NCI-H748 treated with DMSO at 0.1 percent for 48 hours (cell line): ENCODE data around the gene GATAD1.
"Not testable (repeated sequence)": the region's sequence is repeated elsewhere in the genome, so short reads cannot be mapped to it uniquely, and the experiment has no call there.

Experiments
- DNase-seq: peaks from one replicate; lab custom pipeline; 2025; lab: John Stamatoyannopoulos, UW

Gene GATAD1, protein sequence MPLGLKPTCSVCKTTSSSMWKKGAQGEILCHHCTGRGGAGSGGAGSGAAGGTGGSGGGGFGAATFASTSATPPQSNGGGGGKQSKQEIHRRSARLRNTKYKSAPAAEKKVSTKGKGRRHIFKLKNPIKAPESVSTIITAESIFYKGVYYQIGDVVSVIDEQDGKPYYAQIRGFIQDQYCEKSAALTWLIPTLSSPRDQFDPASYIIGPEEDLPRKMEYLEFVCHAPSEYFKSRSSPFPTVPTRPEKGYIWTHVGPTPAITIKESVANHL

DNA sequence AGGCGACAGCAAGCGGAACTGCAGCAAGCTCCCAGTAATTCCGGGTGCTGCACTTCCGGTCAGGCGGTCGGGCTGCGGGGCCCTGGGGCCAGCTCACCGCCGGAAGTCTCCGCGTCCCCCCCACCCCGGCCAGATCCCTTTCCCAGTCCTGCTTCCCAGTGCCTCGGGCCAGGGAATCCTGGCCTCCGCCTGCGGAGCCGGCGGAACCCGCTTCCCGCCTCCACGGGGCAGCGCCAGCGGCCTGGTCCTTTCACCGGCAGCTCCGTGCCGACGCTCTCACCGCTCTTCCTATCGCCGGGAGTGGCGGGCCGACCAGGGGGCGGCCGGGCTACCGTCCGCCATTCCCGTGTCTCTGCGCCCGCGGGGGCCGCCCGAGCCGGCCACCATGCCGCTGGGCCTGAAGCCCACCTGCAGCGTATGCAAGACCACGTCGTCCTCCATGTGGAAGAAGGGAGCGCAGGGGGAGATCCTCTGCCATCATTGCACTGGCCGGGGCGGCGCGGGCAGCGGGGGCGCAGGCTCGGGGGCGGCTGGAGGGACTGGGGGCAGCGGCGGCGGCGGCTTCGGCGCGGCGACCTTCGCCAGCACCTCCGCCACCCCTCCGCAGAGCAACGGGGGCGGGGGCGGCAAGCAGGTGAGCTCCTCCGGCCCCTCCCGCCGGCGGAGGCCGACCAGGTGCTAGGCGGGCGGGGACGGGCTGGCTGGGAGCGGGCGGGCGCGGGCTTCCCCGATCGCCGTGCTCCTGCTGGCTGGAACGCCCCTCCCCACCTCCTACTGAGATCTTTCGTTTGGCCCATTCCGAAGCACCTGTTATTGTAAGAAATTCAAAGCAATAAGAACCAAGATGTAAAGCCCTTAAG lies at the start of gene GATAD1:
TSS of gene GATAD1 (plus strand) at position 138 of the 860 bp plus-strand sequence. CDS start at position 386, 248 bp downstream.
- peak; percentile 91 for DNase-seq

DNA sequence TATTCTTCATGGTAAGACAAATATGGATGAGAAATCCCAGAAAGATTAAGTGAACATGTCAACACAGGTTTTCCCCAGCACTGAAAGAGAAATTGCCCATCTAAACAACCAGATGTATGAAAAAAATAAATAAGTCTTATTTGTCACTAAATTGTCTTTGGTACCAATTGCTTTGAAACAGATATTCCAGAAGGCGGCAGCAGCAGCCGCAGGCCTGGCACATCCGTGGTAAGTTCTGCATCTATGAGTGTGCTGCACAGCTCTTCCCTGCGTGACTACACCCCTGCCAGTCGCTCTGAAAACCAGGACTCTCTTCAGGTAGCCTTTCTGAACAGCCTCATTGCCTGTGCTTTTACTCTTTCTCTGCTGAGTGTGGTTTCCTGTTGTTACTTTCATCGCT lies 49.7 kb upstream of the GATAD1 start:
- DNase-seq: no peak

DNA sequence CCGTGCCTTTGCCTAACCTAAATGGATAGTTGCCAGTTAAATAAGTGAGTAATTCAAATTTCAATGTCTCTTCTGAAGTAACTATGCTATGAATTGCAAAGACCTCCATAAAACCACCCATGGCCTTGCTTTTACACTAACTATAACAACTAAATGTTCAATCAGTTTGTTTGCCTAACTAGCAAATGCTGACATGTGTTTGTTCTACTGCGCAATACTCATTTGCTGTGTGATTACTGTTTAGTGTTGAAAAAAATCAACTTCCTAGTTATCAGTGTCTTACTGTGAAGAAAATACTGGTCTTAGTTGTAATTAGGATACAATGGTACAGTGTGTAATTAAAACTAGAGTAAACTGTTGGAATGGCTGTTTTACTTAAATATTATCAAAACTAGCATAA lies 47.3 kb upstream of the GATAD1 start:
- DNase-seq: no peak

DNA sequence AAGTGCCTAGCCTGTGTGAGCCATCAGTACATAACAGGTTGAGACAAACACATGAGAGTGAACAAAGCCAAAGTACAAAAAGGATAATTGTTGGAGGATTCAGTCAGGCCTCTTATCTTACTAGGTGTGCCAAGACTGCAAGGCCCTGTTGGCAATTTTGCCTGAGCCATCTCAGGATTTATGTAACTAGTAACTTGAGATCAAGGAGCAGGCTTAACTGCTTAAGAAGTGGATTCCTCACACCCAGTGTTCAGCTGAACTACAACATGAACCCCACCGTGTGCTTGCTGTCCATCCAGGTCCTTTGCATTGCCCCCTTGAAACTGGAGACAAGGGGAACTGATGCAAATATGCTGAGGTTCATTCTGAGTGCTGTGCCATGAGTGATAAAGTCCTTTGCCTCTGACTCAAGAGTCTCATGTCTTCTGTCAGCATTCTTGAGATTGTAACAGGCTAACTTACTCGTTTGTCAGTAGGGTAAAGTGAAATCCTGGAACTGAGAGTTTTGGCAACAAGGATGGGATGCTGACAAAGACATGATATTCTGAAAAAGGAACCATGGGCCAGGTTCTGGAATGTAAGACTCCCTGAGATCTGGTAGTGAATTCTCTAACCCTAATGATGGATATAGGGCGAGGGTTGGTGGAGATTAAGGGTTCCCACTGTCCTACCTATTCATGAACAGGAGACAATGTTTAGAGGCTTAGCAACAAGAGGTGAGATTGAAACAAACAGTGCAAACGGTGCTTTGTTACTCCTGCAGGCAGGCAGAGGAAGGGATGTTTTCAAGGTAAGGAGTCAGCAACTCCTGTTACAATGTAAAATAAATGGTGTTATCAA lies 44.1 kb upstream of the GATAD1 start:
- DNase-seq: no peak

DNA sequence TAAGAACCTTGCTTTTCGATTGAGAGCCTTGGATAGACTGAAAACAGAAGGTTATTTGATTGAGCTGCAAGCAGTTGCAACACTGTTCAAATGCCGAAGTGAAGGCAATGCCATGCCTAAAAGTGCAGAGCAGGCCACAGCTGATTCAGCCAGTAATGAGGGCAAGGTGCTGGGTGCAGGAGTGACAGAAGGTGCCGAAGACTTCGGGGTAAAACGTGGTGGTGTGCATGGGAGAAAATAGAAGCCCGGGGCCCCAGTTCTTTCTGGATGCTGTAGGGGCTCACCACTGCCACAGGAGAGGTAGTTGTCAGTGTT lies 43.6 kb upstream of the GATAD1 start:
- no peak for DNase-seq

DNA sequence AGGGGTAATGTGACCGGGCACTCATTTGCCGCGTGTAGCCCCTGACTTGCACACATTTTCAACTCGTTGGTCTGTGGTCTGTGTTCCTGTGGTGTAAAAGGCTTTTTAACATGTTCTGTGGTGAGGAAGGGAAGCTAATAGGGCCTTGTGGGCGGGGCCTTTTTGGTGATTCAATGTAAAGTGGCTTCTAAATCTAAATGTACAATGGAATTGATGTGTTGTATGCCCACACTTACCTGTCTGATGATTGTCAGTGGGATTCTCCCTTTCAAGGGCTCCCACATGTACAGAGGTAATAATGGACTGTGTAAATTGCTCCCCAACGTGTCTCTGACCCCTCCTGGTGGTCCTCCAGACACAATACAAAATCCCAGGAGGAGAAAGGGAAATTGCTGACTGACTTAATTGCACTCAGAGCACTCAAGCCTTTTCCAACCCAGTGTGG lies 43.1 kb upstream of the GATAD1 start:
- no peak for DNase-seq

DNA sequence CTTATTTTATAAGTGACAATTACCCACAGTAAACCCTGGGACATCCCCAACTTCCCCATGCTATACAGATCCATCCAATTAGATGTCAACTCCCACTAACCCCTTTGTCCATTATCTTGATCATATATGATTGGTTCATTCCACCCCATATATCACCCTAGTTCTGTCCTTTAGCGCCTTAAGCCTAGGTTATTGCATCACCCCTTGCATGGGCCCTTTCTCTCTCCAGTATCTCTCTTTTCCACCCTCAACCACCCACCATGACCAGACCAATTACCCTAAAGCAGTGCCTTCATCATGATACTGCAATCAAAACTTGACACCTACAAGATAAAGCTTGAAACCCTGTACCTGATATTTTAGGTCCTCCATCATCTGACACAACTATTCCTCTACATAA lies 37.9 kb upstream of the GATAD1 start:
- DNase-seq: no peak

DNA sequence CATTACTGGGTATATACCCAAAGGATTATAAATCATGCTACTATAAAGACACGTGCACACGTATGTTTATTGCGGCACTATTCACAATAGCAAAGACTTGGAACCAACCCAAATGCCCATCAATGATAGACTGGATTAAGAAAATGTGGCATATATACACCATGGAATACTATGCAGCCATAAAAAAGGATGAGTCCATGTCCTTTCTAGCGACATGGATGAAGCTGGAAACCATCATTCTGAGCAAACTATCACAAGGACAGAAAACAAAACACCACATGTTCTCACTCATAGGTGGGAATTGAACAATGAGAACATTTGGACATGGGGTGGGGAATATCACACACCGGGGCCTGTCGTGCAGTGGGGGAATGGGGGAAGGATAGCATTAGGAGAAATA lies 37.1 kb upstream of the GATAD1 start:
- DNase-seq: not testable (repeated sequence)

DNA sequence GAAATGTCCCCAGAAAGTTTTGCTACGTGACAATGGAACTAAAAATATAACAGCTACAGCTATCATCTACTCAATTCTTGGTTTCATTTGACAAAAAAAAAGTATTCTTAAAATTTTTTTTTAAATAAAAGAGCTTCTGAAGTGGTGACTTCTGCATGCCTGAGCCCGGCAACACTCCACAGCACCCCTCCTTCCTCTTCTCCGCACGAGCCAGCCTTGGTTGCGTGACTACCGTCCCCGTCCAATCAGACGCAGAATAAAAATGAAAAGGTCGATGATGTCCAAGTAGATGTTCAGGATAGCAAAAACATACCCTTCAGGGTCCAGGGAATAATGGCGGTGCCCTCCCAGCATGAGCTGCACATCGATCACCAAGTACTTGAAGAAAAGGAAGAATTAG lies 34.5 kb upstream of the GATAD1 start:
- no peak for DNase-seq

DNA sequence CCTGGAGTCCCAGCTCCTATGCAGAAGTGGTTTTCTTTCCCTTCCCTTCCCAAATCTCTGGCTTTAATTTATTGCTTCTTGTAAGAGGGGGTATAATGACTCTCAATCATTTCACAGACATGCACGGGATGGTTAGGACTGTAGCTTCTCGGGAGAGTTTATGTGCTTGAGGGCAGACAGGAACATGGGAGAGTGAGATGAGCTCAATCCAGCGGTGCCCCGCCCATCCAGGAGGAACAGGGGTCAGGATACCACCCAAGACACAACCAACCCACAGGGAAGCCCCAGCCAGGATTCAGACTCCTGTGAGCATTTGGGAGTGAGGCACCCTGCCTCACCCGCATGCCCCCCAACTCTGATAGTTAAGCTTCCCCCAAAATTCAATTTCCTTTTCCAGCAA lies 33.7 kb upstream of the GATAD1 start:
- DNase-seq: no peak

DNA sequence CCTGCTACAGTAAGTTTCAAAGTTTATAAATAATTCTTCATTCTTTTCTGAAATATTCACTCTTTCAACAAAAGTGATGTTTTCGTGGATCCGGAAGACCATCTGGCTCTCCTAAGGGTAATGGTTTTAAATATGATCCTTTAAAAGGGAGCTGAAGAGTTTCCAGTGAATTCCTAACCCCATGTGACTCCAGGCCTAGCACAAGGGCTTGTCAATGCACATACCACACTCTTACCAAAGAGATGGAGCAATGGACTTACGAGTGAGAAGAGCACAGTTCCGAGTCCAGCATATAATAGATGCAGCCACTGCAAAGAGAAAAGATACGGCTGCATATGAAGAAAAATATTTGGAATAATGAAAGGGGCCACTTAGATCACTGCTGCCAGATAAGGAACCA lies 32.1 kb upstream of the GATAD1 start:
- no peak for DNase-seq

DNA sequence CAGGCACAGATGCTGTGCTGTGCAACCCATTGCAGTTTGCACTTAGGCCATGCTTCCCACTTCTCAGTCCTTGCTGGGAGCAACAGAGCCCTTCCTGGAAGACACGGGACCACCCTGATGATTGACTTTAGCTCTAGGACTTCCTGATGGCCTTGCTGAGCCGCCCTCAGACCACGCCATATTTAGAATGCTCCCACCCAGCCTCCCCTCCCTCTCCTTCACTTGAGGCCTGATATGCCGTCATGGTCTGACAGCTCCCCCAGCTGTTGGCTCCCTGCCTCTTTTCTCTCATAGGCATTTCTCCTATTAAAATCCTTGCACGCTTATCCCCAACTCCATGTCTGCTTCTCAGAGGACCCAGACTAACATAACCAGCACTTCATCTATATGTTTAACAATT lies 29.4 kb upstream of the GATAD1 start:
- DNase-seq: no peak

DNA sequence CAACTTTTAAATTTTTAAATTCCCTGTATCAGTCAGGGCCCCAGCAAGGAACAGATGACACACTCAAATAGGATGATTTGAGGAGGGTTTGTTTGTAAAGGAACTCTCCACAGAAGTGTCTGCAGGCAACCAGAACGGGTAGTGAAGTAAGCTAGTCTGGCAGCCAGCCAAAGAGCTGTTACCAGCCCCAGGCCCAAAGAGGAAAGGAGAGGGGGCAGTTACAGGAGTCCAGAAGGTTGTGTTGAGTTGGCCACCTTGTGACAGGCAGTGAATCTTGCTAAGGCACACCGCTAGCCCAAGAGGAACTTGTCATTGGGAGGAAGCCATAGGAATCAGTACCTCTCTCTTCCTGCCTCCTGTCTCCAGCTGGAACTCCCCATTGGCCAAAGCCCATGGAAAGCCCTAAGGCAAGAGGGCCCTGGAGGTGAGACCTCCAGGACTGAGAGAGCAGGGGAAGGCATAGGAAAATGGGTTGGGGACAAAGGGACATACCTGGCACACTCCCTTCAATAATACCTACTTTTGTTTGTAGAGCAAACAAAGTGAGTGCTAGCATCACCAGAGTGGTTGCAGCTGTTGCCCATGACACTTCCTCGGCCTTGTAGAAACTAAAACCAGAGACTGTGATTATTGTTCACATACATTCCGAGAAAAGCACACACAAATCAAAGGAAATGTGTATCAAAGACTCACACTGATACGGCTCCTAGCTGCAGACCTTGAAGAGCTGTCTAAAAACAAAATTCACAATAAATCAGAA lies 25.4 kb upstream of the GATAD1 start:
- DNase-seq: peak; percentile 79

DNA sequence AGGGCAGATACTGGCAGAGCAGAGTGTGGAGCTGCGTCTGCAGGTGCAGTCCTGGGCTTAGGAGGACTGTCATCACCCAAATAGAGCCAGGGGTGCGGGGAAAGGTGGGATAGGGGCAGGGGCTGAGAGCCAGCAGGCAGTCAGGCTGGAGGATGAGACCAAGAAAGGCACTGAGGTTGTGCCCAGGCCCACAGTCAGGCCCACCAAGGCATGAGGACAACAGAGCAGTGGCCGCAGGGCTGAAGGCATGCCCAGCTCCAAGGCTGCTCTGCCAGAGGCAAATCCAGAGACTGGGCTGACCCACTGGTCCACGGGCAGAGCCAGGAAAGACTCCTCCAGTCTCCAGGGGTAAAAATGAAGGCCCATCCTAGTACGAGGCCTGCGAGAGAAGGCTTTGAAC lies 24.4 kb upstream of the GATAD1 start:
- no peak for DNase-seq

DNA sequence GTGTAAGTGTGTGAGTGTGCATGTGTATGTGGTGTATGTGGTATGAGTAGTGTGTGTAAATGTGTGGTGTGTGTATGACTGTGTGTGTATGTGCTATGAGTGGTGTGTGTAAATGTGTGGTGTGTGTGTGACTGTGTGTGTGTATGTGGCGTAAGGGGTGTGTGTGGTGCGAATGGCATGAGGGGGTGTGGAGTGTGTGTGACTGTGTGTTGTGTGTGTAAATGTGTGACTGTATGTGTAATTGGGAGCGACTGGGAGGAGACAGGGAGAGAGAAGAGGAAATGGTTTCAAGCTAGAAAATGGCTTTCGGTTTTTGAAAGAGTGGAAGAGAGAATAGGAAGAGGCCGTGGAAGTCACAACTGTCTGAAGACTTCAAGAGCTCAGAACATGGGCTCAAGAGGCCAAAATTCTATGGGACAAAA lies 23.6 kb upstream of the GATAD1 start:
- DNase-seq: no peak

DNA sequence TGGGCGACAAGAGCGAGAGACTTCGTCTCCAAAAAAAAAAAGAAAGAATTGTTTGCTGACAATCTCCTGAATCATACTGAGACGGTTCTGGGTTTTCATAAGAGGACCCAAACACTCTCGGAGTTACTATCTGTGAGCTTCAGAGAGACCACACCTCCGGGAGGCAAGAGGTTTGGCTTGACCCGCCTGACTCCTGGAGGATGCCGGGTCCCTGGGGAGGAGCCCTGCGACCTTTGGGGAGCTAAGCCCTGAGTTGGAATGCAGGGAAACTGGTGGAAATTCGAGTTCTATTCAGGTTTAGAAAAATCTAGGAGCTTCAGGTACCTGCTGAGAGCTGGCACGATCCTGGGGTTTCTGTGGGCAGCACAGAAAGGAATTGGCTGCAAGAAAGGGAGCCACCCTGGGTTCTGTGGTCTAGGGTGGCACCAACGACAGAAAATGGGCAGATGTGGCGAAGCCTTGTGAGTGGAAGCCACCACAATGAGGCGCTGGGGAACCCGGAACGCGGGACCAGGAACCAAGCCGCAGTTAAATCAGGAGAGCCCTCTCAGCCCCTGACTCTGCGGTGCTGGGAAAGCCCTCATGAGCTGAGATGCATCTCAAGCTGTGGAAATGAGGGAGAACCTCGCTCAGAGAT lies 21.9 kb upstream of the GATAD1 start:
- no peak for DNase-seq

DNA sequence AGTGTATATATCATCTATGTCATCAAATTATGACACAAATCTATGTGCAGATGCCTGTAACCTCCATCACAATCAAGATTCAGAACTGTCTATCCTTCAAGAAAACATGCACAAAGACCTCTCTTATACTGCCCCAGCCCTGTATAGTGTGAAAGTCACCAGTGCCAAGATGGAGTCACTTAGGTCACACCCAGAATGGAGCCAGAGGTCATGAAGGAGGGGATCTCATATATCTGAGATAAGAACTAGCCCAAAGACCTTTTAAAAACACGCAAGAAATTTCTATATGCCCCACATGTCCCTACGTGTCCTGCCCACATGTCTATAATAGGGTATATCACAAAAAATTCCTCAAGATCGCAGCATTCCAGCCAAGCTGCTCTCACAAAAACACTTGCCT lies 20.1 kb upstream of the GATAD1 start:
- DNase-seq: no peak

DNA sequence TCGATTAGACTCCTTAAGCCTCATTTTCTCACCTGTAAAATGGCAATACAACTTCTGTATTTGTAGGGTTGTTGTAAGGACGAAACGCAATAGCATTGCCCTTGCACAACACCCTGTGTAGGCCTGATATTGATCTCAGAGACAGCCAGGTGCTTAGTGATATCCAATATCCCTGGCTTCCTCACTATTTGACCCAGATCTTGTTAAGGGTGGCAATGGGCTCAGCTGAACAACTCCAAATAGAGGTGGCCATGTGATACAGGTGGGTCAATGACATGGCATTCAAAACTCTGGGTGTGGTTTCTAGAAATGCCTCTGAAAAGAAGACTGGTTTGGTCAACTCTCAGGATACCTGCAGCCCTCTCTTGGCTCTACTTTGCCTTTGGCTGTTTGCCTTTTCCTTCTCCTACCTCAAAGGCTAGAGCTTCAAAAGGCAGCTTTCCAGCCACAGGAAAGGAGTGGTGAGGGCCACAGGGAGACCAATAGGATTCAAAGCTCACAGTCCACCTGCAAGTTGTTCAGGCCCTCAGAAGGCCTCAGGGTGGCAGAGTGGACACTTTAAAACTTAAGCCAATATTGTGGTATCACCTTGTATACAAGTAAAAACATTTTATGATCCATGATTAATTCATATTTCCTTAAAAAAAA lies 14.9 kb upstream of the GATAD1 start:
- no peak for DNase-seq

DNA sequence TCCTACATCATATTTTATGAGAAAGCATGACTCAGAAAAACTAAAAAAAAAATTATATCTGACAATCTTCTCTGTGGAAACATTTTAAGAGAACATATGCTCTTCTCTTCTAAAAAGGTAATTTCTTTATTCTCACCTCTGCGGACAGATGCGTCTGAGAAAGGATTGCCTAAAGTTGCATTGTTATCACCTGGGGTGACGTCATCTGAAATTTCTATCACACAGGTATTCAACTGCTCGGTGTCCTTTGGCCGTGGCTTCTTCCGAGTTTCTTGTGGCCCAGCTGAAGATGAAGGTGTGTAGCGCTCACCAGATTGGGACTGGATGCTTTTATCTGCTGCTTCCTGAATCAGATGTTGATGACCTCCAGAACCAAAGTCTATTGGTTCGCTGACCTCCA lies 14.3 kb upstream of the GATAD1 start:
- DNase-seq: no peak

DNA sequence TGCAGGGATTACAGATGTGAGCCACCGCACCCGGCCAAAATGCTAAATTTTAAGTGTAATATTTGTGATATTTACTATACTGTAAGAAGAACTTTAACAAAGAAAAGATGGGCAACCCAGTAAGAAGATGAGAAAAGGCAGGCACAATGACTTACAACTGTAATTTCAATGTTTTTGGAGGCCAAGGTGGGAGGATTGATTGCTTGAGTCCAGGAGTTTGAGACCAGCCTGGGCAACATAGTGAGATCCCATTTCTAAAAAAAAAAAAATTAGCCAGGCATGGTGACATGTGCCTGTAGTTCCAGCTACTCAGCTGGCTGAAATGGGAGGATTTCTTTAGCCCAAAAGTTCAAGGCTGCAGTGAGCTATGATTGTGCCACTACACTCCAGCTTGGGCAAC lies 11.7 kb upstream of the GATAD1 start:
- DNase-seq: no peak
